Left kidney (tissue), 8 donors: ENCODE results near the gene ATP1A3. TPM values are rescaled to one million over a fixed set of nuclear protein-coding genes. Genes with fewer than 3 reads are reported as not detected.
"Not testable (repeated sequence)": the region's sequence is repeated elsewhere in the genome, so short reads cannot be mapped to it uniquely, and the experiment has no call there.

Experiments used
- DNase-seq: peaks from one replicate; pipeline ENCODE4 v3.0.0-alpha.2; 2013
- long read RNA-seq, 8 donors: transcript quantifications; one replicate each; lab custom pipeline, GENCODE V29; 2026
- polyA plus RNA-seq: library from polyadenylated mRNA; unstranded; fragments of 120-200 nt; gene quantifications from one replicate; pipeline ENCODE4 v1.2.1, GENCODE V29; 2013; ENCODE audit not compliant: insufficient read length

Gene ATP1A3
- 0.65 TPM for polyA plus RNA-seq
- long read RNA-seq, donor 1, result 0 reads
- long read RNA-seq, donor 2, result 0 reads
- long read RNA-seq, donor 3, result 0 reads
- long read RNA-seq, donor 4, result 0 reads
- long read RNA-seq, donor 5, result 0 reads
- long read RNA-seq, donor 6, result 0 reads
- long read RNA-seq, donor 7, result 0 reads
- long read RNA-seq, donor 8, result 0 reads

GRCh38 chr19:41993612-41994483 is at the start of gene ATP1A3:
TSS of gene ATP1A3 (minus strand) at chr19:41994230. CDS start at chr19:41994076, 154 bp downstream.
- DNase-seq, result no peak

GRCh38 chr19:42042455-42043170 is 48.6 kb upstream of the ATP1A3 start:
- no peak for DNase-seq

GRCh38 chr19:42040491-42040890 is 46.5 kb upstream of the ATP1A3 start:
- DNase-seq, result not testable (repeated sequence)

- DNase-seq, result no peak
Measured at GRCh38 chr19:42040031-42040430, 46.0 kb upstream of the ATP1A3 start.

- no peak for DNase-seq
Measured at GRCh38 chr19:42038666-42039065, 44.6 kb upstream of the ATP1A3 start.

GRCh38 chr19:42037649-42038048 is 43.6 kb upstream of the ATP1A3 start:
- DNase-seq, result no peak

- DNase-seq, result peak; percentile 33
Measured at GRCh38 chr19:42034640-42035391, 40.8 kb upstream of the ATP1A3 start.

- DNase-seq, result no peak
Measured at GRCh38 chr19:42033413-42033812, 39.4 kb upstream of the ATP1A3 start.

- DNase-seq, result peak; percentile 25
Measured at GRCh38 chr19:42032431-42032830, 38.4 kb upstream of the ATP1A3 start.

- DNase-seq, result no peak
Measured at GRCh38 chr19:42030645-42031440, 36.8 kb upstream of the ATP1A3 start.

- DNase-seq, result no peak
Measured at GRCh38 chr19:42028304-42029216, 34.5 kb upstream of the ATP1A3 start.

- no peak for DNase-seq
Measured at GRCh38 chr19:42024622-42025111, 30.6 kb upstream of the ATP1A3 start.

GRCh38 chr19:42023943-42024260 is 29.9 kb upstream of the ATP1A3 start:
- no peak for DNase-seq

GRCh38 chr19:42023121-42023942 is 29.3 kb upstream of the ATP1A3 start:
- DNase-seq, result no peak

- no peak for DNase-seq
Measured at GRCh38 chr19:42022616-42023015, 28.6 kb upstream of the ATP1A3 start.

- DNase-seq, result no peak
Measured at GRCh38 chr19:42021185-42021584, 27.2 kb upstream of the ATP1A3 start.

- DNase-seq, result no peak
Measured at GRCh38 chr19:42018503-42019193, 24.6 kb upstream of the ATP1A3 start.

- no peak for DNase-seq
Measured at GRCh38 chr19:42017040-42017439, 23.0 kb upstream of the ATP1A3 start.

- not testable (repeated sequence) for DNase-seq
Measured at GRCh38 chr19:42012747-42013146, 18.7 kb upstream of the ATP1A3 start.
